MCF 10A (cell line): ENCODE measurements around the gene MVP. TPM values are rescaled to one million over a fixed set of nuclear protein-coding genes. Genes with fewer than 3 reads are reported as not detected.

Experiments used
- BruUV-seq: library from RNA; stranded (reverse); fragments of 400-500 nt; replicated peaks from 2 replicates; lab custom pipeline; 2021; lab: Mats Ljungman, UMichigan
- CTCF ChIA-PET: fragments of 300-600 bp; sonication (Branson Sonifier 250); formaldehyde crosslinking; extraction: SDS; loops from one replicate; lab custom pipeline; 2021; ENCODE audit warnings: antibody characterized with exemption, inconsistent platforms; lab: Yijun Ruan, JAX
- POLR2A ChIA-PET: fragments of 300-600, 350-650 bp; sonication (Branson Sonifier 250); formaldehyde crosslinking; extraction: SDS; loops from one replicate; lab custom pipeline; 2020; ENCODE audit warnings: antibody characterized with exemption, inconsistent platforms; lab: Yijun Ruan, JAX
- DNase-seq: peaks from one replicate; pipeline ENCODE4 v3.0.0-alpha.2; 2018; ENCODE audit not compliant: unreplicated experiment
- H3K27ac Mint-ChIP-seq: one replicate; pipeline ENCODE4 v1.8.0; 2022; ENCODE audit warnings: mild to moderate bottlenecking, low read depth, mixed read lengths; ENCODE audit not compliant: unreplicated experiment
- H3K27me3 Mint-ChIP-seq: one replicate; pipeline ENCODE4 v1.8.0; 2022; ENCODE audit warnings: mixed read lengths; ENCODE audit not compliant: insufficient read depth, unreplicated experiment
- H3K36me3 Mint-ChIP-seq: one replicate; pipeline ENCODE4 v1.8.0; 2022; ENCODE audit warnings: mild to moderate bottlenecking, moderate library complexity, mixed read lengths; ENCODE audit not compliant: insufficient read depth, unreplicated experiment
- H3K4me1 Mint-ChIP-seq: one replicate; pipeline ENCODE4 v1.8.0; 2022; ENCODE audit warnings: mixed read lengths; ENCODE audit not compliant: insufficient read depth, unreplicated experiment
- H3K4me3 Mint-ChIP-seq: one replicate; pipeline ENCODE4 v1.8.0; 2022; ENCODE audit warnings: mild to moderate bottlenecking, moderate library complexity, mixed read lengths; ENCODE audit not compliant: unreplicated experiment
- H3K9me3 Mint-ChIP-seq: one replicate; pipeline ENCODE4 v1.8.0; 2022; ENCODE audit warnings: mixed read lengths; ENCODE audit not compliant: unreplicated experiment
- intact Hi-C: fragments of 100-400 bp; cut with micrococcal nuclease; formaldehyde crosslinking; loops from 2 replicates; pipeline ENCODE4 v1.14.1; 2022
- total RNA-seq: library from RNA; stranded (reverse); gene quantifications from 2 replicates; pipeline ENCODE4 v1.2.3, GENCODE V29; 2022
- TF ChIP-seq, protein P1 (sequence below): fragments of 200-600 bp; IDR thresholded peaks from one replicate; pipeline ENCODE4 v1.8.0; 2022; ENCODE audit warnings: antibody characterized with exemption, mild to moderate bottlenecking; ENCODE audit not compliant: unreplicated experiment

The MVP gene
- total RNA-seq, 1 experiment from 2014 or later = 56.5 TPM

DNA sequence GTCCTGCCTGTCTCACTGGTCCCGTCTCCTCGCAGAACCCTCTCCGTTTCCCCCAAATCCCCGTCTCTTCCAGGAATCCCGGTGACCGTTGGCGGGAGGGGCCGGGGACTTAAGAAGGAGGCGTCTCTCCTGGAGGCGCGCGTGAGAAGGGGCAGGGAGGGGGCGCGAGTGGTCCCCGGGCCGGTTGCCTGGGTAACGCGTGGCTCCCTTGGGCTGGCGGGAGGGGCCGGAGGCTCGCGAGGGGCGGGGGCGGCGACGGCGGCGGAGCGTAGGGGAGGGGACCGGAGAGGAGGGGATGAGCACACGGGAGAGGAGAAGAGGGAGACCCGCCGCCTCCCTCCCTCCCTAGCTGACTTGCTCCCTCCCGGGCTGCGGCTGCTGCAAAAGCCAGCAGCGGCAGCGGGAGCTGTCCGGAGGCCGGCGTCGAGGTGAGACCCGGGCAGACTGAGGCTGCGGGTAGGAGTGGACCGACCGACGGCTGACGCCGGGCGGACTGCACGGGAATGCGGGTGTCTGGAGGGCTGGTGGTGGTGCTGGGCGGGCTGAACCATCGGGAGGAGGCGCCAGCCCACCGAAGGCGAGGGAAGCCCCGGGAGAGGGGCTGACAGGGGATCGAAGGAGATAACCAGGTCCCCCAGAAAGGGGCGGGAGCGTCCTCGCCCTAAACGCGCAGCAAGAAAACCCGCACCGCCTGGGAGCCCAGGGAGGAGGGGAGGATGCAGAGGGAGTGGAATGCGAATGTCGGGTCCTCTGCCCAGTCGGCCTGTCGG is 8.2 kb upstream of the MVP start, which contains the start of gene PRRT2:
PRRT2 (plus strand) TSS at position 298 of the 770 bp plus-strand sequence. CDS start 862 bp downstream, outside the sequence.
- TF ChIP-seq, protein P1, sequence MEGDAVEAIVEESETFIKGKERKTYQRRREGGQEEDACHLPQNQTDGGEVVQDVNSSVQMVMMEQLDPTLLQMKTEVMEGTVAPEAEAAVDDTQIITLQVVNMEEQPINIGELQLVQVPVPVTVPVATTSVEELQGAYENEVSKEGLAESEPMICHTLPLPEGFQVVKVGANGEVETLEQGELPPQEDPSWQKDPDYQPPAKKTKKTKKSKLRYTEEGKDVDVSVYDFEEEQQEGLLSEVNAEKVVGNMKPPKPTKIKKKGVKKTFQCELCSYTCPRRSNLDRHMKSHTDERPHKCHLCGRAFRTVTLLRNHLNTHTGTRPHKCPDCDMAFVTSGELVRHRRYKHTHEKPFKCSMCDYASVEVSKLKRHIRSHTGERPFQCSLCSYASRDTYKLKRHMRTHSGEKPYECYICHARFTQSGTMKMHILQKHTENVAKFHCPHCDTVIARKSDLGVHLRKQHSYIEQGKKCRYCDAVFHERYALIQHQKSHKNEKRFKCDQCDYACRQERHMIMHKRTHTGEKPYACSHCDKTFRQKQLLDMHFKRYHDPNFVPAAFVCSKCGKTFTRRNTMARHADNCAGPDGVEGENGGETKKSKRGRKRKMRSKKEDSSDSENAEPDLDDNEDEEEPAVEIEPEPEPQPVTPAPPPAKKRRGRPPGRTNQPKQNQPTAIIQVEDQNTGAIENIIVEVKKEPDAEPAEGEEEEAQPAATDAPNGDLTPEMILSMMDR = no peak
- Mint-ChIP-seq H3K4me3 (peak within 1 kb of the TSS; percentile 69), H3K36me3 (peaks cover 37% of the 10 kb centered on the region), H3K4me1 (peaks cover 35% of the 10 kb centered on the region), H3K27me3 (no peaks in the 10 kb centered on the region), H3K9me3 (no peaks in the 10 kb centered on the region), H3K27ac (peak within 1 kb of the TSS; percentile 40)
- intact Hi-C loops = no loop called here
- BruUV-seq = no TSS peak
- no peak for DNase-seq
- ChIA-PET POLR2A (interaction anchor here (1.0 to 2.0 kb wide), 5 partner anchors 9 to 114 kb away, joined by 4 to 16 read pairs (median 6); partner anchors contain the start of genes KCTD13, KIF22 and MVP), CTCF (interaction anchor here (0.6 to 0.9 kb wide), 2 partner anchors 132 to 618 kb away, joined by 3 read pairs; partner anchors contain the start of gene DCTPP1)

DNA sequence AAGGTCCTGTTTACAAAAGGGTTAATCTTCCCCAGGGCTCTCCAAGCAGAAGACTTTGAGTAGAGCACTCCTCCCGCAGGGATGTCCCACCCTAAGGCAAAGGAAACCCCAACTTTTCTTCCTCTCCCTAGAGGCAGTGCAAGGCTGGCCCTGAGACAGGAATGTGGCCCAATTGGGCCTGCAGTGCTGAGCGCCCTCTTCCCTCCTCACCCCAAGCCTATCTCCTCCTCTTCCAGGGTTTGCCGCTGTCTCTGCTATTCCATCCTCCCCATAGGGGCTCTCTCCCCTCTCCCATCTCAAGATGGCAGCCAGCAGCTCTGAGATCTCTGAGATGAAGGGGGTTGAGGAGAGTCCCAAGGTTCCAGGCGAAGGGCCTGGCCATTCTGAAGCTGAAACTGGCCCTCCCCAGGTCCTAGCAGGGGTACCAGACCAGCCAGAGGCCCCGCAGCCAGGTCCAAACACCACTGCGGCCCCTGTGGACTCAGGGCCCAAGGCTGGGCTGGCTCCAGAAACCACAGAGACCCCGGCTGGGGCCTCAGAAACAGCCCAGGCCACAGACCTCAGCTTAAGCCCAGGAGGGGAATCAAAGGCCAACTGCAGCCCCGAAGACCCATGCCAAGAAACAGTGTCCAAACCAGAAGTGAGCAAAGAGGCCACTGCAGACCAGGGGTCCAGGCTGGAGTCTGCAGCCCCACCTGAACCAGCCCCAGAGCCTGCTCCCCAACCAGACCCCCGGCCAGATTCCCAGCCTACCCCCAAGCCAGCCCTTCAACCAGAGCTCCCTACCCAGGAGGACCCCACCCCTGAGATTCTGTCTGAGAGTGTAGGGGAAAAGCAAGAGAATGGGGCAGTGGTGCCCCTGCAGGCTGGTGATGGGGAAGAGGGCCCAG is 7.3 kb upstream of the MVP start:
- ChIA-PET POLR2A (interaction anchor here (0.7 kb wide), 1 partner anchor 746 kb away, joined by 3 read pairs; no protein-coding TSS in a partner anchor), CTCF (interaction anchor here (0.6 to 0.7 kb wide), 3 partner anchors 36 to 870 kb away, joined by 3 read pairs; no protein-coding TSS in a partner anchor)
- peaks cover 31% of the 10 kb centered on the region for H3K36me3 Mint-ChIP-seq
- H3K9me3 Mint-ChIP-seq = no peaks in the 10 kb centered on the region
- H3K27ac Mint-ChIP-seq = no peak overlapping the region
- peak overlapping the region; percentile 69 for H3K4me3 Mint-ChIP-seq
- TF ChIP-seq, protein P1 = no peak
- DNase-seq = no peak
- no TSS peak for BruUV-seq
- H3K27me3 Mint-ChIP-seq = no peaks in the 10 kb centered on the region
- intact Hi-C loops = no loop called here
- peaks cover 36% of the 10 kb centered on the region for H3K4me1 Mint-ChIP-seq

DNA sequence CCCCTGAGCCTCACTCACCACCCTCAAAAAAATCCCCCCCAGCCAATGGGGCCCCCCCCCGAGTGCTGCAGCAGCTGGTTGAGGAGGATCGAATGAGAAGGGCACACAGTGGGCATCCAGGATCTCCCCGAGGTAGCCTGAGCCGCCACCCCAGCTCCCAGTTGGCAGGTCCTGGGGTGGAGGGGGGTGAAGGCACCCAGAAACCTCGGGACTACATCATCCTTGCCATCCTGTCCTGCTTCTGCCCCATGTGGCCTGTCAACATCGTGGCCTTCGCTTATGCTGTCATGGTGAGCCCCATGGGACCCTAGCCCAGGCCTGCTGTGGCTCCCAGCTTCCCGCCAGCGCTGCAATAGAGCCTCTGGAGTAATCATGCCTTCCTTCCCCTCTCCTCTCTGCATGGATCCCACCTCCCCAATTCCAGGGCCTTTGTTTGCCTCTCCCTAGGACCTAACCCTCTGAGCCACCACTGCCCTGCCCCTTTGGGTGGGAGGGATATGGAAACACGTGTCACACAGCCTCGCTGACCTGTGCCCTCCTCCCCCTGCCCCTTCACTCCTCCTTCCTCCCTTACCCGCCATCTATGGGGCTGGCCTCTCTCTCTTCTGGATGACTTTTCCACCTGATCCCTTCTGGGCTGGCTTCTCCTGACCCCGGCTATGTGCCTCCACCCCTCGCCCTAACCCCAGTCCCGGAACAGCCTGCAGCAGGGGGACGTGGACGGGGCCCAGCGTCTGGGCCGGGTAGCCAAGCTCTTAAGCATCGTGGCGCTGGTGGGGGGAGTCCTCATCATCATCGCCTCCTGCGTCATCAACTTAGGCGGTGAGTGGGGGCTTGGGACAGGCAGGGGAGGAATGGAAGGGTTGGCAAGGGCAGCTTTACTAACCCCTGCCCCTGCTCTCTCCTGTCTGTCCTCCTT is 6.4 kb upstream of the MVP start:
- TF ChIP-seq, protein P1 = no peak

More for the DNA sequence above, 6.4 kb upstream of the MVP start:
- BruUV-seq = no TSS peak
- H3K4me1 Mint-ChIP-seq = peaks cover 36% of the 10 kb centered on the region
- peak overlapping the region; percentile 34 for H3K4me3 Mint-ChIP-seq
- no peak for DNase-seq
- H3K9me3 Mint-ChIP-seq = no peaks in the 10 kb centered on the region
- no peak overlapping the region for H3K27ac Mint-ChIP-seq
- intact Hi-C loops = no loop called here
- CTCF ChIA-PET = interaction anchor here (0.7 kb wide), 1 partner anchor 35 kb away, joined by 3 read pairs; no protein-coding TSS in a partner anchor
- peaks cover 31% of the 10 kb centered on the region for H3K36me3 Mint-ChIP-seq
- no peaks in the 10 kb centered on the region for H3K27me3 Mint-ChIP-seq
- POLR2A ChIA-PET = interaction anchor here (0.6 to 0.7 kb wide), 2 partner anchors 23 to 745 kb away, joined by 3 read pairs; partner anchors contain the start of gene KIF22
